Osteoblast (primary cell): ENCODE data around the gene PLEKHA1. TPM values are rescaled to one million over a fixed set of nuclear protein-coding genes. Genes with fewer than 3 reads are reported as not detected.

Experiments used
- DNase-seq: peaks from one replicate; pipeline ENCODE4 v3.0.0; 2011; ENCODE audit warnings: low spot score, mixed read lengths; ENCODE audit not compliant: insufficient read length; ENCODE audit errors: missing footprints
- H2AFZ ChIP-seq: 2 replicates; pipeline ENCODE4 v1.6.0; 2011; ENCODE audit warnings: mild to moderate bottlenecking, low read length
- H3K27ac ChIP-seq: 2 replicates; pipeline ENCODE4 v1.5.1; 2011; ENCODE audit warnings: mild to moderate bottlenecking, low read depth, low read length, moderate library complexity
- H3K27me3 ChIP-seq: 2 replicates; pipeline ENCODE4 v1.6.0; 2012; ENCODE audit warnings: mild to moderate bottlenecking, control low read depth, inconsistent platforms, low read length, moderate library complexity; ENCODE audit not compliant: insufficient read depth
- H3K36me3 ChIP-seq: 2 replicates; pipeline ENCODE4 v1.5.1; 2011; ENCODE audit warnings: mild to moderate bottlenecking, low read length, control low read depth, moderate library complexity; ENCODE audit not compliant: insufficient read depth
- H3K4me1 ChIP-seq: 2 replicates; pipeline ENCODE4 v1.5.1; 2011; ENCODE audit warnings: mild to moderate bottlenecking, low read length, control low read depth, moderate library complexity; ENCODE audit not compliant: insufficient read depth
- H3K4me2 ChIP-seq: 2 replicates; pipeline ENCODE4 v1.6.0; 2011; ENCODE audit warnings: mild to moderate bottlenecking, low read length; ENCODE audit not compliant: insufficient read depth
- H3K4me3 ChIP-seq: fragments of 200-600 bp; sonication (generic); 3 replicates; pipeline ENCODE4 v1.5.1; 2012; ENCODE audit warnings: mild to moderate bottlenecking, low read length, inconsistent platforms; ENCODE audit not compliant: insufficient read depth
- H3K79me2 ChIP-seq: 2 replicates; pipeline ENCODE4 v1.6.0; 2012; ENCODE audit warnings: mild to moderate bottlenecking, low read length, control low read depth, inconsistent platforms; ENCODE audit not compliant: insufficient read depth
- H3K9me3 ChIP-seq: 2 replicates; pipeline ENCODE4 v1.5.1; 2011; ENCODE audit warnings: low read depth, low read length, control low read depth
- H4K20me1 ChIP-seq: 2 replicates; pipeline ENCODE4 v1.6.0; 2012; ENCODE audit warnings: mild to moderate bottlenecking, low read length, control low read depth; ENCODE audit not compliant: insufficient read depth
- total RNA-seq: library from RNA; depleted of rRNA; stranded (reverse); fragments of >200 nt; gene quantifications from 2 replicates; pipeline ENCODE4 v1.2.3, GENCODE V29; 2012
- TF ChIP-seq, protein P1 (sequence below): IDR thresholded peaks from 2 replicates; pipeline ENCODE4 v1.5.1; 2011; ENCODE audit warnings: mild to moderate bottlenecking, low read depth, low read length, moderate library complexity; ENCODE audit errors: extremely low read depth

The PLEKHA1 gene
- total RNA-seq, 1 donor, result 17.4 TPM

DNA sequence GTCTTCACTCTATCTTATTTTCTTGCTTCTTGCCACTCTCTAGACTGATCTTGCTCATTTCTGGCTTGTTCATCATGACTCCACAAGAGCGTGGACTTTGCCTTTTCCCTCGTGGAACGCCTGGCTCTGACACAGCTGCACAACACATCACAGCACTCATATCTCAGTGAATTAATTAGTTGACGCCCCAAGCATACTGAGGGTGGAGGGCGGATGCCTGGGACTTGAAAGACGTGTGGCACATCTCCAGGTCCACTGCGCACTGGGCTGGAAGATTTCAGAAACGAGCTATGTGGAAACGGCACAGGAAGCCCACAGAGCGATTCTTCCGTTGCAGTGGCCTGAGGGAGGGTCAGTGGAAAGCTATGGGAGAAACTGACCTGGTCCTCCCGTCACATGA lies 23.6 kb upstream of the PLEKHA1 start:
- H4K20me1 ChIP-seq, result no peaks in the 10 kb centered on the region
- H3K27ac ChIP-seq, result no peak overlapping the region
- no peak overlapping the region for H3K4me3 ChIP-seq
- no peaks in the 10 kb centered on the region for H3K36me3 ChIP-seq
- TF ChIP-seq, protein P1, sequence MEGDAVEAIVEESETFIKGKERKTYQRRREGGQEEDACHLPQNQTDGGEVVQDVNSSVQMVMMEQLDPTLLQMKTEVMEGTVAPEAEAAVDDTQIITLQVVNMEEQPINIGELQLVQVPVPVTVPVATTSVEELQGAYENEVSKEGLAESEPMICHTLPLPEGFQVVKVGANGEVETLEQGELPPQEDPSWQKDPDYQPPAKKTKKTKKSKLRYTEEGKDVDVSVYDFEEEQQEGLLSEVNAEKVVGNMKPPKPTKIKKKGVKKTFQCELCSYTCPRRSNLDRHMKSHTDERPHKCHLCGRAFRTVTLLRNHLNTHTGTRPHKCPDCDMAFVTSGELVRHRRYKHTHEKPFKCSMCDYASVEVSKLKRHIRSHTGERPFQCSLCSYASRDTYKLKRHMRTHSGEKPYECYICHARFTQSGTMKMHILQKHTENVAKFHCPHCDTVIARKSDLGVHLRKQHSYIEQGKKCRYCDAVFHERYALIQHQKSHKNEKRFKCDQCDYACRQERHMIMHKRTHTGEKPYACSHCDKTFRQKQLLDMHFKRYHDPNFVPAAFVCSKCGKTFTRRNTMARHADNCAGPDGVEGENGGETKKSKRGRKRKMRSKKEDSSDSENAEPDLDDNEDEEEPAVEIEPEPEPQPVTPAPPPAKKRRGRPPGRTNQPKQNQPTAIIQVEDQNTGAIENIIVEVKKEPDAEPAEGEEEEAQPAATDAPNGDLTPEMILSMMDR, result no peak
- DNase-seq, result no peak
- H3K4me2 ChIP-seq, result no peak overlapping the region
- no peaks in the 10 kb centered on the region for H3K4me1 ChIP-seq
- no peaks in the 10 kb centered on the region for H3K9me3 ChIP-seq
- no peaks in the 10 kb centered on the region for H3K79me2 ChIP-seq
- peaks cover 16% of the 10 kb centered on the region for H3K27me3 ChIP-seq
- H2AFZ ChIP-seq, result no peak overlapping the region

DNA sequence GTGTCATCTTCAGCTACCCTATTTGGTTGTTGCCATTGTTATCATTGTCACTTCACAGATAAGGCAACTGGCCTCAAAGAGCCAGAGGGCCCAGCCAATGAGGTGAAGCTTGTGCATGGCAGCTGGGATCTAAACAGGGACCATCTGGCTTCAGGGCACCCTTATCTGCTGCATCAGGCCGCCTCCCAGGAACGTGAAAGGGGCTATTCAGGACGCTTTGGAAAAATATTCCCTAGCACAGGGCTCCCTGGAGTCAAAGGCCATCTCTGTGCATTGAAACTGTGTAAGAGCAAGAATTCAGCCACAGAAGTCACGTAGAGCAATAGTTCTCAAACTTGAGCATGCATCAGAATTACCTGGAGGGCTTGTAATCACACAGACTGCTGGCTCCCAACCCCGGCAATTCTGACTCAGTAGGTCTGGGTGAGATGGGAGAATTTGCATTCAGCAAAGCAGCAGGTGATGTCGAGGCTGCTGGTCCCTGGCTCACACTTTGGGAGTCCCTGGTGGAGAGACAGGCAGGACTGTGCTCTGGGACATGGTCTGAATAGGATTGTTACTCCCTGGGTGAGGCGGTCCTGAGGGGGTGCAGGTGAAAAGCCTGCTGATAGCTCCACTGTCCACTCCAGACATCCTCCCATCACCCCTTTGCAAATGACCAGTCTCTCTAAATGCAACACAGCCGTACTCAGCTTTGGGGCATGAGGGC lies 21.5 kb upstream of the PLEKHA1 start:
- Histone ChIP-seq H3K4me3 (no peak overlapping the region), H2AFZ (no peak overlapping the region)
- TF ChIP-seq, protein P1, result no peak

DNA sequence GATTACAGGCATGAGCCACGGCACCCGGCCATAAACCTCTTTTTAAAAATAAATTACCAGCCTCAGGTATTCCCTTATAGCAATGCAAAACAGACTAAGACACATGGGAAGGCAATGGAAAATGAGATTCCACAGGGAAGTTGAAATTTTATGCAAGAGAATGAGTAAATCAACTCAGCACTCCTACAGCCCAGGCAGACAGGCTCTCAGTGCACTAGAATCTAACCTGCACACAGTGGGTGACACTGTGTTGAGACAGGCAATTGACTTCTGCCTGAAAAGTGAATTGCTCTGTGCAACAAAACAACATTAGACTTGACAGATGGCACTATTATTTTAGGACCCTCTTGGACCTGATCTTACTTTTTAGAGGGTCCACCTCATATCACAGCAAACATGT lies 20.1 kb upstream of the PLEKHA1 start:
- no peak for DNase-seq
- no peak overlapping the region for H2AFZ ChIP-seq
- no peaks in the 10 kb centered on the region for H4K20me1 ChIP-seq
- H3K36me3 ChIP-seq, result no peaks in the 10 kb centered on the region
- H3K4me2 ChIP-seq, result no peak overlapping the region
- peaks cover 16% of the 10 kb centered on the region for H3K27me3 ChIP-seq
- no peak overlapping the region for H3K27ac ChIP-seq
- no peaks in the 10 kb centered on the region for H3K4me1 ChIP-seq
- no peaks in the 10 kb centered on the region for H3K9me3 ChIP-seq
- TF ChIP-seq, protein P1, result no peak
- no peaks in the 10 kb centered on the region for H3K79me2 ChIP-seq
- no peak overlapping the region for H3K4me3 ChIP-seq

More for the DNA sequence above, 21.5 kb upstream of the PLEKHA1 start:
- DNase-seq, result no peak
- H3K27me3 ChIP-seq, result peaks cover 16% of the 10 kb centered on the region
- no peaks in the 10 kb centered on the region for H3K9me3 ChIP-seq
- no peaks in the 10 kb centered on the region for H4K20me1 ChIP-seq
- H3K4me1 ChIP-seq, result no peaks in the 10 kb centered on the region
- no peak overlapping the region for H3K27ac ChIP-seq
- no peaks in the 10 kb centered on the region for H3K36me3 ChIP-seq
- no peaks in the 10 kb centered on the region for H3K79me2 ChIP-seq
- H3K4me2 ChIP-seq, result no peak overlapping the region

DNA sequence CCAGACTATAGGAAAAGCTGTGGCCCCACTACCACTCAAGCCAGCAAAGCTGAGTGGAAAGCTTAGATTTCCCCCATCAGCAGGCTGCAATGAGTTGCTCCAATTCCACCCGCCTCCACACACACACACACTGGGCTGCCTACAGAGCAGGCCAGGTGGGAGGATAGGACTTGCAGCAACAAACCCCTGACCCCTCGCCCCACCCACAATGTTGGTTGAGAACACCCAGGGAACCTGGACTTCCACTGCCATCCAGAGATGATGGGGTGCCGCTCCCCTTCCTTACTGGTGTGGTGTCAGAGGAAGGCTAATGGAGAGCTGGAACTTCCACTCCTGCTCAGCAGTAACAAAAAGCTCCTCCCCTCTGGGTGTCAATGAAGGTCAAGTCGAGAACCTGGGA lies 16.8 kb upstream of the PLEKHA1 start:
- TF ChIP-seq, protein P1, result no peak
- Histone ChIP-seq H2AFZ (no peak overlapping the region), H3K4me2 (no peak overlapping the region), H3K4me3 (no peak overlapping the region), H4K20me1 (no peaks in the 10 kb centered on the region), H3K27me3 (peaks cover 8% of the 10 kb centered on the region), H3K79me2 (no peaks in the 10 kb centered on the region), H3K4me1 (no peaks in the 10 kb centered on the region), H3K9me3 (no peaks in the 10 kb centered on the region), H3K36me3 (no peaks in the 10 kb centered on the region), H3K27ac (no peak overlapping the region)
- no peak for DNase-seq
